ENCODE data around the gene MARCO.

MARCO gene

DNA sequence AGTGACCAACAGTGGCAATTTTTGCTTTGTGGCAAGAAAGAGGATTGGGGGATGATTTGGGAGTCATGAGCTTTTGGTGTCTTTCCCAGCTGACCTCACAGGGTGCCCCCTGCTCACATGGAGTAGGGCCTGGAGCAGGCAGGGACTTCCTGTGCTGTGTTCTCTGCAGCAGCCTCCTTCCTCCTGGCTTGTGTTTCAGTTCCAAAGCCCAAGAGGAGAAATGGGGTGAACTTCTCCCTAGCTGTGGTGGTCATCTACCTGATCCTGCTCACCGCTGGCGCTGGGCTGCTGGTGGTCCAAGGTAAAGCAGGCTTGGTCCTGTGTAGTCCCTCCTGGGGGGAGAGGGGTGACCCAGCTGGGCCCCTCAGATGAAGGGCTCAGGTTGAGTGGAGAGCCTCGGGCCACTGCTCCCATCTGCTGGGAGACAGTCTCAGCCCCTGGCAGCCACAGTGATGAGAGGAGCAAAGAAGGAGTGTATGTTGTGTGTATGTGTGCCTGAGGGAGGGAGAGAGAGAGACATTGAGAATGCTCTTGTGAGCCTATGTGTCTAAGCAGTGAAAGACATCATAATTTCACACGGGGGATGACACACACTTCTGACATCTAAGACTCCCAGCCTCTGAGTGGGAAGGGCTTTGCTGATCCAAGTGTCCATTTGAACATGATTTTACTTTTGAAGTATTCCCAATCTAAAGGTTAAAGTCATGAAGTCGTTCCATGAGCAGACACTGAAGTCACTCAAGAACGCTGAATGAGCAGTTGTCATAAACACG is 27.2 kb downstream of the MARCO start:
- Histone ChIP-seq H3K27ac (no peak overlapping the region), H3K27me3 (replicated peaks) (no peaks in the 10 kb centered on the region), H3K4me3 (ENCODE audit: low read depth, low read length) (no peak overlapping the region), H3K36me3 (replicated peaks) (no peaks in the 10 kb centered on the region)
- TF ChIP-seq, protein P1, sequence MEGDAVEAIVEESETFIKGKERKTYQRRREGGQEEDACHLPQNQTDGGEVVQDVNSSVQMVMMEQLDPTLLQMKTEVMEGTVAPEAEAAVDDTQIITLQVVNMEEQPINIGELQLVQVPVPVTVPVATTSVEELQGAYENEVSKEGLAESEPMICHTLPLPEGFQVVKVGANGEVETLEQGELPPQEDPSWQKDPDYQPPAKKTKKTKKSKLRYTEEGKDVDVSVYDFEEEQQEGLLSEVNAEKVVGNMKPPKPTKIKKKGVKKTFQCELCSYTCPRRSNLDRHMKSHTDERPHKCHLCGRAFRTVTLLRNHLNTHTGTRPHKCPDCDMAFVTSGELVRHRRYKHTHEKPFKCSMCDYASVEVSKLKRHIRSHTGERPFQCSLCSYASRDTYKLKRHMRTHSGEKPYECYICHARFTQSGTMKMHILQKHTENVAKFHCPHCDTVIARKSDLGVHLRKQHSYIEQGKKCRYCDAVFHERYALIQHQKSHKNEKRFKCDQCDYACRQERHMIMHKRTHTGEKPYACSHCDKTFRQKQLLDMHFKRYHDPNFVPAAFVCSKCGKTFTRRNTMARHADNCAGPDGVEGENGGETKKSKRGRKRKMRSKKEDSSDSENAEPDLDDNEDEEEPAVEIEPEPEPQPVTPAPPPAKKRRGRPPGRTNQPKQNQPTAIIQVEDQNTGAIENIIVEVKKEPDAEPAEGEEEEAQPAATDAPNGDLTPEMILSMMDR (IDR thresholded peaks at IDR 0.05; ENCODE audit: low read depth, low read length, missing control alignments), result no peak
- DNase-seq, result no peak
- in situ Hi-C loops (cut with HindIII; ENCODE audit: low pct_ligation_motif_present, low sequenced_read_pairs), result no loop called here

DNA sequence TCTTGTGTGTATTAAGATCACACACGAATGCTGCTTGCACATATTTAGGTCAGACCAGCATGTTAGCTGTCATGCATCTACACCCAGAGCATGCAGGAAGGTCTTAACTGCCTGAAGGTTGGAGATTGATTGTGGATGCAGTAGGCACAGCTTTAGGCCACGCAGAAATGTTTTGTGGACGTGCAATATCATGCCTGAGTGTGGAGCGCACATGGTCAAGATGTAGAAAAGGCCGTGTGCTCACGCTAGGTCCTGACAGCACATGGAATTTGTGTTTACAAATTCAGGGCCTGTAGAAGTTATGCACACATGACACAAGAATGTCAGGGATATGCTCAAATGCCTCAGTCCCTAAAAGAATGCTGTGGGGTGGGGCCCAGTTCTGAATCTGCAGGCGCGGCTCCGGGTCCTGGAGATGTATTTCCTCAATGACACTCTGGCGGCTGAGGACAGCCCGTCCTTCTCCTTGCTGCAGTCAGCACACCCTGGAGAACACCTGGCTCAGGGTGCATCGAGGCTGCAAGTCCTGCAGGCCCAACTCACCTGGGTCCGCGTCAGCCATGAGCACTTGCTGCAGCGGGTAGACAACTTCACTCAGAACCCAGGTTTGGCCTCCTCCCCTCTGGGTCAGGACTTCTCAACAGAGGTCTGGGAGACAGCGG is 27.9 kb downstream of the MARCO start:
- in situ Hi-C loops (cut with HindIII; ENCODE audit: low pct_ligation_motif_present, low sequenced_read_pairs), result no loop called here
- DNase-seq, result no peak
- Histone ChIP-seq H3K27ac (no peak overlapping the region), H3K4me3 (ENCODE audit: low read depth, low read length) (no peak overlapping the region), H3K27me3 (replicated peaks) (no peaks in the 10 kb centered on the region), H3K36me3 (replicated peaks) (no peaks in the 10 kb centered on the region)
- TF ChIP-seq, protein P1 (IDR thresholded peaks at IDR 0.05; ENCODE audit: low read depth, low read length, missing control alignments), result no peak

DNA sequence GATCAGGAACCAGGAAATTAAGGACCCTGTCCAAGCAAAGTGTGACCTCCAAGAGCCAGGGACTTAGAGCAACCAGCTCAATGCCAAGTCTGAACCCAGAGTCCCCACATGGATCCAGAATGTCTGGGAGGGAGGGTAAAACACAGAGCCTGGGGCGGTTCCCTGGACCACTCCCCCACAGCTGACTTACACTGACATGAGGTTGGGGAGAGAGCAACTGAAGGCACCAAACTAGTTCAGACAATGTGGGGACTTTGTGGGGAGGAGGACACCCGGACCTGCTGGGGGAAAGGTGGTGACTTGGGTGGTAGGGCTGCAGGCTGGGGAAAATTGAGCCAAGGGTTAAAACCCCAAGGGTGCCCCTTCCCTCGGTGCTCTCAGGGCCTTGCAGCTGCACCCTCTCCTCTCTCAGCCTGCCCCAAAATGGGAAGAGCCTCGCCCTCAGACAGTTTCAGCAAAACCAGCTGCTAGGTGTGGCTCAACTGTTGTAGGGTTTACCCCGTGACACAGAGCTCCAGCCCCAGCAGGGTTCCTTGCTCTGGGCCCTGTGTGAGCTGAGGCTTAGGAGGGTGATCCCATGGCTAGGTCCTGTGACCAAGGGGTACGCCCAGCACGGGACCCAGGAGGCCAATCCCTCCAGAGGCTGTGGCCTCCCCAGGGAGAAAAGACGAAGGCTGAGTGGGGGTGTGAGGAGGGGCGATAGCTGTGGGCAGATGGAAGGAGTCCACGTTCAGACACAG is 28.6 kb downstream of the MARCO start:
- in situ Hi-C loops (cut with HindIII; ENCODE audit: low pct_ligation_motif_present, low sequenced_read_pairs), result no loop called here
- TF ChIP-seq, protein P1 (IDR thresholded peaks at IDR 0.05; ENCODE audit: low read depth, low read length, missing control alignments), result no peak
- DNase-seq, result no peak
- H3K27me3 ChIP-seq (replicated peaks), result no peaks in the 10 kb centered on the region
- no peaks in the 10 kb centered on the region for H3K36me3 ChIP-seq (replicated peaks)
- H3K4me3 ChIP-seq (ENCODE audit: low read depth, low read length), result no peak overlapping the region
- no peak overlapping the region for H3K27ac ChIP-seq

DNA sequence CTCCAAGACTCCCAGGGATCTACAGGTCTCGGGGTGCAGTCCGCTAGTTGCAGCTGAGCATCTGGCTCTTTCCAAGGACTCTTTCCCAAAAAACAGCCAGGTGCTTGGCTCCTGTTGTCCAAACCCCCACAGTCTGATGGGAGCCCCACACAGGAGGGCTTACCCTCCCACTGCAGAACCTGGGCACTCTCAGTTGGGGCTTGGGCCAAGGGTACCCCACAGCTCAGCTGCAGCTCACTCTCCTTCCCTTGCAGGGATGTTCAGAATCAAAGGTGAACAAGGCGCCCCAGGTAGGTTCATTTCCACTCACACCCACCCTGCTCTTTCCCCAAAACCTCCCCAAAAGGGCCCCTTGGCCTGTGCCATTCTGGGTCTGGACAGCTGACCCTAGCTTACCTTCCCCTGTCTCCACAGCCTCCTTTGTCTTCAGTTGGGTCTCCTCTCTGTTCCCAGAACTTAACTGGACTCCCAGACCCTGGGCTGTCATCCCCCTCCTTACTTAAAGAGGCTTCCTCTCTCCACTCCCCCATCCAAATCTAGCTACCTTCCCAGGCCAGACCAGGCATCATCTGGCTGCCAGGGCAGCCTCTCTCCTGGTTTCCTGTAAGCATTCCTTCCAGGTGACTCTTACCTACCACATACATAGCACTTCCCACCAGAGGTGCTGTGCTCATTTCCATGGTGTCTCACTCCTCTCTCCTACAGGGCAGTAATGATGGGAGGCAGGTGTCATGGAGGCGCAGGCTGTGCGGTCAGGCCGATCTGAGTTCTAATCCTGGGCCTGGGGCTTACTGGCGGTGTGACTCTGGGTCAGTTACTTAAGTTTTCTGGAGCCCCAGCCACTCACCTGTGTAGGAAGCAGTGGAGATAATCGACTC is 29.5 kb downstream of the MARCO start:
- Histone ChIP-seq H3K27me3 (replicated peaks) (no peaks in the 10 kb centered on the region), H3K27ac (no peak overlapping the region), H3K4me3 (ENCODE audit: low read depth, low read length) (no peak overlapping the region), H3K36me3 (replicated peaks) (no peaks in the 10 kb centered on the region)
- DNase-seq, result no peak
- in situ Hi-C loops (cut with HindIII; ENCODE audit: low pct_ligation_motif_present, low sequenced_read_pairs), result no loop called here
- TF ChIP-seq, protein P1 (IDR thresholded peaks at IDR 0.05; ENCODE audit: low read depth, low read length, missing control alignments), result no peak

DNA sequence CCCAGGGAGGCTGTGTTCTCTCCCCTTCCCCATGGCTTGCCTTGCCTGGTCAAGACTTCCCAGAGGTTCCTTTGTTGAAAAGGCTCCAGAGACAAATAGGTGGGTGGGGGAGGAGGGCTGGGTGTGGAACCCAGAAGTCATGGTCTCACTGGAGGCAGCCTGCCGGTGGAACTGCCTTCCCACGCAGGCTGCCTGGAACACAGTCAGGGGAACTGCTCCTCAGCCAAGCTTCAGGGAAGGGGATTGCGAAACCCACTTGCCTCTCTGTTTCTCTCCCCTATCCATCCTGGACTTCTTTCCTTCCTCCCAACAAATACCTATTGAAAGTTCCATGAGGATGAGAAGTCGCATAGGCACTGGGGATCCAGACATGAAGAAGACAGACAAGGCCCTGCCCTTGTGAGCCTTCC is 31.6 kb downstream of the MARCO start:
- no peaks in the 10 kb centered on the region for H3K27me3 ChIP-seq (replicated peaks)
- DNase-seq, result no peak
- no peak overlapping the region for H3K27ac ChIP-seq
- no peak overlapping the region for H3K4me3 ChIP-seq (ENCODE audit: low read depth, low read length)
- TF ChIP-seq, protein P1 (IDR thresholded peaks at IDR 0.05; ENCODE audit: low read depth, low read length, missing control alignments), result no peak
- in situ Hi-C loops (cut with HindIII; ENCODE audit: low pct_ligation_motif_present, low sequenced_read_pairs), result no loop called here
- no peaks in the 10 kb centered on the region for H3K36me3 ChIP-seq (replicated peaks)

Data from brain microvascular endothelial cell (primary cell).